C1 segment of cervical spinal cord (tissue), 14 donors: ENCODE measurements around the gene SCYL3.
"Not testable (repeated sequence)": the region's sequence is repeated elsewhere in the genome, so short reads cannot be mapped to it uniquely, and the experiment has no call there.

Experiments used
- DNase-seq, 14 donors: peaks; one replicate each; lab custom pipeline; 2025; lab: John Stamatoyannopoulos, UW

The SCYL3 gene, protein sequence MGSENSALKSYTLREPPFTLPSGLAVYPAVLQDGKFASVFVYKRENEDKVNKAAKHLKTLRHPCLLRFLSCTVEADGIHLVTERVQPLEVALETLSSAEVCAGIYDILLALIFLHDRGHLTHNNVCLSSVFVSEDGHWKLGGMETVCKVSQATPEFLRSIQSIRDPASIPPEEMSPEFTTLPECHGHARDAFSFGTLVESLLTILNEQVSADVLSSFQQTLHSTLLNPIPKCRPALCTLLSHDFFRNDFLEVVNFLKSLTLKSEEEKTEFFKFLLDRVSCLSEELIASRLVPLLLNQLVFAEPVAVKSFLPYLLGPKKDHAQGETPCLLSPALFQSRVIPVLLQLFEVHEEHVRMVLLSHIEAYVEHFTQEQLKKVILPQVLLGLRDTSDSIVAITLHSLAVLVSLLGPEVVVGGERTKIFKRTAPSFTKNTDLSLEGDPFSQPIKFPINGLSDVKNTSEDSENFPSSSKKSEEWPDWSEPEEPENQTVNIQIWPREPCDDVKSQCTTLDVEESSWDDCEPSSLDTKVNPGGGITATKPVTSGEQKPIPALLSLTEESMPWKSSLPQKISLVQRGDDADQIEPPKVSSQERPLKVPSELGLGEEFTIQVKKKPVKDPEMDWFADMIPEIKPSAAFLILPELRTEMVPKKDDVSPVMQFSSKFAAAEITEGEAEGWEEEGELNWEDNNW

DNA sequence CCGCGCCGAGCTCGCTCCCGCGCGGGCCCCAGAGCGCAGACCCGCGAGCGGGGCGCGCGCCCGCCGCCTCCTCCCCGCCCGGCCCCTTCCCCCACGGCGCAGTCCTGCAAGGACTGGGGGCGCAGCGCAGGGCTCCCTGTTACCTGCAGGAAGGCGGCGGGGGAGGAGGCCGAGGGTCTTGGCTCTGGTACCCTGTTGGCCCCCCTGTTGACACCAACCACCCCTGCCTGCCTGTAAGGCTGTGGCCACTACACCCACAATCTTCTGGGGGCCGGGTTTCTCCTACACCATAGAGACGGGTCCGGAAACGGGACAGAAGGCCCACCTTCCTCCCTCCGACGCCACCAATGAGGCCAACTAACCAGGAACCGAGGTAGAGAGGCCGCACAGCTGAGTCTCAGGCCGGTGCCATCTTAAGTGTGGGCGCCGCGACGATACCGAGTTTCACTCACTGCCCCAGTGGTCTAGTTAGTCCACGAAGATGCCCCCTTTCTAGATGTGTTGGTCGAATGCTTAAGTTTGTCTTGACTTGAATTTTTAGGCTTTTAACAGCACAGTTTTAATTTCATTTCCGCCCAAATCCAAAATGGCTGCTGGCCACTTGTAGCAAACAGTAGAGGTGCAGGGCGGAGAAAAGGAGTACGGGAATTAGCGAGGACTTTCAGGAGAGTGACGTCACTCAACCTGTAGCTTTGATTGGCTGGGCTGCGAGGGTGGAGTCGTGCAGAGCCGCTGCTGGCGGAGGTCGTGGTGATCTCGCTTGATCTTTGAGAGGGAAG is at the start of gene SCYL3:
TSS of gene SCYL3 (minus strand) at position 252 of the 779 bp plus-strand sequence. CDS start 5,056 bp downstream, outside the sequence.
- DNase-seq: peak; percentile 74 to 99 (median 97)

DNA sequence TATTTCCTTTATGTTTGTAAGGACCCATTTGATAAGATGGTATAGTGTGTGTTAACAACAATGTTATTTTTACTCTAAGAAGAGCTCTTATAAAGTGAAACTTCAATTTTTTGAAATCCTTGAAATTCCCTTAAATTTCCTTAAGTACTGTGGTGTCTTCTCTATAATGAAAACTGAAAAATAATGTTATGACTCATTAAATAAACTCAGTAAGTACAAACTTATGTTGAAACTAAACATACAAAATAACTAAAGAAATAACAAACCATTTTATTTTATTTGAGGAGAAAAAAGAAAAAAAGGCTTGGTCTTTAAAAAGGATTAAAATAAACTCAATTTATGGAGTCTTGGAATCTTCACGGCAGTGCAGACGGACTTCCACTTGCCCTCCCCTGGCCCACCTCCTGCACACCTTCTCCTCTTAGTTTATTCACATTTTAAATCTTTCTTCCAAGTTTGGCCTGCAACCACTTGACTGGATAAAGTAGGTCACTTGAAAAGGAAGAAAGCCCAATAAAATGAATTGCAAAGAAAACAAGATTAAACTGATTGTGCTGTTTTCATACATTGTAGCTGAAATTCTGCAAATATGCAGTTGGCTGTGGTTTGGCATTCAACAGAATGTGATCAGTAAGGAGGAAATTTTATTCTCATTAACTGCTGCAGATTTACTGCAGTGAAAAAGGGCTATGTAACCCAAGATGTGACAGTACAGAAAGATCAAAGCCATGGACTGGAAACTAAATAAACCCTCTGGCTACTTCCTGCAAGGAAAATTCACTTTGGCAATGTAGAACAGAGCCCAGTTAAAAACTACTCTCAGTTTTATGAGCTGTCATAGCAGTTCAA is 48.5 kb upstream of the SCYL3 start:
- DNase-seq: no peak

DNA sequence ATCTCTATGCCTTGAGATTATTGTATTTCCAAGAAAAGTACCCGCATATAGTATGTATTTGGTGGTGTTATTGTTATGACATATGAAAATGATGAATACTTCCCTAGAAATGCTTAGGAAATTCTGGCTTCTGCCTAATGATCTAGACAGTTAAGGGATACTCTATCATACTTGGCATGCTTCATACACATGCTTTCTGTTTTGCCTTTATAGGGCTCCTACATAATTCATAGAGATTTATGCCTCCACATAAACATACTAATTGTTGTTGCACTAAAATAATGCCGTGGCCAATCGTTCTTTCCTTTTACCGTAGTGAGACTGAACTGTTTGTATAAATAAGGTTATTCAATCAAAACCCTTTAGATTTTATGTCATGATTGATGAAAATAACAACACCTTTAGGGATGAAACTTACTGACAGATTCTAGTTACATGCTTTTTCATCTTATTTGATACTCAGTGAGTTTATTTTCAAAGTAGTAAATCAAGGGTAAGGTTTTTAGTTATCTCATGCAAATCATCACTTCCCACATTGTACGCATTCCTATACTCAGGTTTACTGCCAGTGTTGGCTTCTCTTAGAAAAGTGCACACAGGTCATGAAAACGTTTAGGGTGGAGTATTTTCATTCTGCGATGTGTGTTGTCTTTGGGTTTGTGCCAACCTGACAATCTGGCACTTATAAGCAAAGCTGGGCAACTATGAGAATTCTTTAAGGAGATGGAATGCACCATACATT is 40.5 kb upstream of the SCYL3 start:
- DNase-seq: no peak

DNA sequence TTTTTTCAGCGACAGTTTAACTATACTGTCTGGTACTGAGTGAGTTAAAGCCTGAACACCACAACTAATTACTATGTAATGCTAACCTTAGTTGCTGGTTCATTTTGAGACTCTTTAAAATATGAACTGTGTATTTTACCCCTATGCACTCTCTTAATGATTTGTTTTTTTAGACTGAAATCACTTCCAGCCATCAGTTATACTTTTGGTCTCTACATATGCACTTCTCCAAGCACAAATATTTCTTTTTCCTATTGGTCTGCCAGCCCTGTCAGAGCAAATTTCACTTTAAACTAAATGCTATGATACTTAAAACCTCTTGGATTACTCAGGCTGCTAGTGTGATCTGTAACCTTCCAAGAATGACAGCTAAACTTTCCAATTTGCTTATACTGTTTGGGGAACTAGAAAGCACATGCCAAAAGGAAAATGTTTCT is 38.1 kb upstream of the SCYL3 start:
- no peak for DNase-seq

DNA sequence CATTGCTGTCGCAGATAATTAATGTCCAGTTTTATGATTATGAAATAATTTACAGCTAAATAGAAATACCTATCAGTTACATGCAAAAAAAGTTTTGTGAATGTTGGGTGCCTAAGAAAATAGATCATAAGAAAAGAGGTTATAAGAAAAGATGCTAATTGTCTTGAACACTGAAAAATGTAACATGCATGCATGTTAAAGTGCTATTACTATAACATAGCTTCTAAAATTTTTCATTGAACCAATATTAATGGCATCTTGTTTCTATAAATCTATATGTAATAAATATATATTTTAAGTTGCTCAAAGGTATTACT is 35.5 kb upstream of the SCYL3 start:
- no peak for DNase-seq

DNA sequence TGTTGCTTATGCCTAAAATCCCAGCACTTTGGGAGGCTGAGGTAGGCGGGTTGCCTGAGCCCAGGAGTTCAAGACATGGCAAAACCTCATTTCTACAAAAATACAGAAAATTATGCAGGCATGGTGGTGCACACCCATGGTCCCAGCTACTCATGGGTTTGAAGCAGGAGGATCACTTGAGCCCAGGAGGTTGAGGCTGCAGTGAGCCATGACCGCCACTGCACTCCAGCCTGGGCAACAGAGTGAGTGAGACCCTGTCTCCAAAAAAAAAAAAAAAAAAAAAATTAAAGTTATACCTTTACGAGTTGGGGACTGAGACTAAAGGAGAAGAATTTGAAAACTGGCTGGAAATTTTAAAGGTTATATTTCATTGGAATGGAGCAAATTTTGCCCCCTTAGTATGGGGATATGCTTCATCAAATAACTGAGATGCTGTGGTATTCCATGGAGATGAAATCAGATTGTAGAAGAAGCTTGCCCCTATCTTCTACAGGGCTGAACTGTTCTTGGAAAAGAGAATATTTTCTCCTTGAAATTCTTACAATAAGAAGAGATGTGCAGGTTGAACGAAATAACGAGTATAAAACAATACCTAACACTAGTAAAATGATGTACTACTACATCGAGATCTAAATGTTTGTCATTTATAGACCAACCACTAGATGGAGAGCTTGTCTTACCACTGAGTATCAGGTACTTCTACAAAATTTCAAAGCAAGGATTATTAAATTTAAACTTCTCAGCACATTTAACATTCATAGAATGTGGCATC is 34.9 kb upstream of the SCYL3 start:
- DNase-seq: no peak

DNA sequence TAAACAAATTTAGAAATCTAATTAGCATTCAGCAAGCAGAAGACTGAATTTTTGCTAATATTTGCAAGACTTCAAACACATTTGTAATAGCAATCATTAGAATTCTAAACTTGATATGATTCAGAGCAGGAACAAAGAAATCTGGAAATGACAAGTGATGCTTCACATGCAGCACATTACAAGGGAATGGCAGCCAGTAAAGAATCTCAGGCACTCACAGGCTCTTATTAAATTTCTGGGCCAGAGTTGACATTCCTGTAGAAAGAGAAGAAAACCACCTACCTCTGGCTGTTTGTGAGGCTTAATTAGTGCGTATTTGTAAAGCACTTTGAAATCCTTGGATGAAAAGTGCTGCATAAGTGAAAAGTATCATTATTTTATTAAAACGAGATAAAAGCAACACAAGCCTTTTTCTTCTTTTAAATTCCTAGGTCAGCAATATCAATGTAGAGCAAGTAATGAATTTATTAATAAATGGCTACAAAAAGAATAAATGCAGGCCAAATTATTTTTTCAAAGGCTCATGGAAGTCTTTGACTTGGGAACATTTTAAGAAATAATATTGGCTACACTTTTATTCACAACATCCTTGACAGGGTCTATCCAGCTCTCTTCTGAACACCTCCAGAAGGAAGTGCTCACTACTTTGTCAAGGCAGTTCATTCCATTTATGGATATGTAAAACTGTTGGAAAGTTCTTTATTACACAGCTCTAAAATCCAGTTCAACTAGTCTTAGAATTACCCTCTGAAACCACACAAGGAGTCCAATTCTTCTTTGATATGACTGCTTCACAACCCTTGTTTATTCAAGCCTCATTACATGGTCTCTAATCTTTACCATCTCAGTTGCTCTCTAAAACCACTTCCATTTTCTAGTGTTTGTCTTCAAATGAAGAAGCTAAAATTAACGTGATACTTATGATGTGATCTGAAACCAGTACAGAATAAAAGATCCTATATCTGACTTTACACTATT is 32.1 kb upstream of the SCYL3 start:
- DNase-seq: no peak

DNA sequence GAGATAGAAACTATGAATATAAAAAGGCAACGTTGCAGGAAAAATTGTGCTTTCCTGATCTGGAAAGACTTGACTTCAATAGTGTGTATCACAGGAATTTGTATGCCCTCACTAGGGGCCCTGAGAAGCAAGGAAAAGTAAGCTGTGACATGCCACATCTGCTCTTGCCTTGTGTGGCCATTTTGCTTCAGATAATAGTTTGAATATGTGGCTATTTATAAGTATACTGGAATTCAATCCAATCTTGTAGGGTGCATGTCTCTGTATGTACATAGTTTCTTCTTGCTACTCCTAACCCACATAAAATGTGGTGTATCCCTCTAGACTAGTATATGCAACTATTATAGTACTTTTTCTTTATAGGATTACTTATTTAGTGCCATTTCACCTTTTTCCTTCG is 31.1 kb upstream of the SCYL3 start:
- no peak for DNase-seq

DNA sequence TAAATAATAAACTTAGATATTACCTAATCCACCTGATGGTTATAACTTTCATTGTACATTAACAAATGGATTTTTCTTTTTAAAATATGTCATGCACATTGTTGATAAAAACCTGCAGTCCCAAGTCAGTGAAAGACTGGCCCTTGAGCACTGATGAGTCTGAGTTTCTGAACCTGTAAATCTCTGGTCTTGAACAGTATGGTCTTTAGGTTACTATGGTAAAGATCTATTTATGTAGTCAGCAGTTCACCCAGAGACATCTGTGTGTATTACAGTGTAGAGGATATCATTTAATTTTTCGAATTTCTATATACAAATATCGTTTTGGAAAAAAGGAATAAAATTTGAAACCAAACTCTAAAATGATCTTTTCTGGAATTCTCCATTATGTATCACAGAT is 30.4 kb upstream of the SCYL3 start:
- no peak for DNase-seq

DNA sequence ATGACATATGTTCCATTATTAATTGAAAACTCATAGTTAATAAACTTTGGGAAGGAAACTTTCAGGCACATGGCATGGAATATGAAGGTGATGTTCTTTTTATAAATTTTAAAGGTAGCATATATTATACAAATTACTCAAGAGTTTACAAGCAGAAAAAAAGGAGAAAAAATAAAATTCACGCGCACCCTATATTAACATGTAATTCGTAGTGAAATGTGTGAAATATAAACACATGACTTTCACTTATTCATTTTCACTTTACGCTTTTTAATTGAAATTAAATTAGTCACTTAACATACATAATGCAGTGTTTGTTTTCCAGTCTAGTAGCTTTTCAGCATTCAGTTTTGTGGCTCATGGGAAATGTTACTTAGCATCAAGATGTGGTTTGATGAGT is 27.4 kb upstream of the SCYL3 start:
- DNase-seq: no peak

DNA sequence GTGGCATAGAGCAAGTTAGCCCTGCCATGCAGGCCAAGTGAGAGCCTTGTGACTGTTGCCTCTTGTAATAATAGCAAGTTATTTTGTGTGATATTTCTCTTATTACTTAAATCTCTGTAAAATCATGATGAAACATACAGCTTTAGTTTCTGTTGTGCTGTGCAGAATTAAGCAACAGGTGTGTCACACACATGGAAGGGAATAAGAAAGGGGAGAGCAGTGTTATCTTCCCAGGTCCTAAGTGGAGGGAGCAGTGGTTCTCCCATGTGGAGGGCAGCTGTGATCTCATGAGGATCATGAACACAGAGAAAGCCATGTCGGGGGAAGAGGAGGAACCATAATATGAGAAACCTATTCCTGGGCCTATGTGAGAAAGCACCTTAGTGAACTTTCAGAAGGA is 25.2 kb upstream of the SCYL3 start:
- DNase-seq: no peak

DNA sequence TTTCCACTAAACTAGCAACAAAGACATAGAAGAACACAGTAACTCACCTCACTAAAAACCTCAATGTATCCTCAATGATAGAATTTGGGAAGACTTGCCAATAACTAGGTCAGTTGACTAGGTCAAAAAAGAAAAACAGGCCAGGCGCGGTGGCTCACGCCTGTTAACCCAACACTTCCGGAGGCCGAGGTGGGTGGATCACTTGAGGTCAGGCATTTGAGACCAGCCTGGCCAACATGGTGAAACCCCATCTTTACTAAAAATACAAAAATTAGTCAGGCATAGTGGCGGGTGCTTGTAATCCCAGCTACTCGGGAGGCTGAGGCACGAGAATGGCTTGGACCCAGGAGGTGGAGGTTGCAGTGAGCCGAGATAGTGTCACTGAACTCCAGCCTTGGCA is 24.5 kb upstream of the SCYL3 start:
- not testable (repeated sequence) for DNase-seq

DNA sequence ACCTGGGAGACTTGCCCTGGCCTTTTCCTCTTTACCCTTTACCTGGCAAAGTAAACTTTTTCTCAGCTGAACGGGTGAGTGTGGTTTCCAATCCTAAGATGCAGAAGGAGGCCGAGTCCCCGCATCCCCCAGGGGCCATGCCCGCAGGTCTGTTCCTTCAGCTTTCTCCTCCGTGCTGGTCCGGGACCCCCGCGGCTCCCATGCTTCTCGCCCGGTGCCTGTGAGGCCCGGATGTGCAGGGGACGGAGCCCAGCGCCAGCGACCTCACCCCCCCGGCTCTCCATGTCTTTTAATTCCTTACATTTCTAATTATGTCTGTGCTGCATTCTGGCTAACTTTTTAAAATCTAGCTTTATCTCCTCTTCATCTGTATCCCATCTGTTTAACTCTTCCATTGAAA is 21.5 kb upstream of the SCYL3 start:
- no peak for DNase-seq

DNA sequence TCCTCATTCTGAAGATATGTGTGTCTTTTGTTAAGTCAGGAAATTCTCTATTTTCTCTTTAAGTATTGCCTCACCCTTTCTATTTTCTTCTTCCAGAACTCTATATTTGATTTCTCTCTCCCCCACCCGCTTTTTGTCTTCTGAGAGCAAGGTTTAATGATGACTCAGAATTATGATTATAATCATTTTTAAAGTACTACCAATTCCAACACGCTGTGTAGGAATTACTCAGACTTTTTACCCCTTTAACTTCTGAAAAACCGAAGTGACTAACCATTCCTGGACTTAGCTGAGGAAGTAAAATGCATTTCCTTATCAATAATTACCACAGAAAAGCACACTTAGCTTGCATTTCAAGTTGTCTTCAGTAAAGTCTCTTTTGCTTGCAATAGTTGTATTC is 20.8 kb upstream of the SCYL3 start:
- DNase-seq: no peak

DNA sequence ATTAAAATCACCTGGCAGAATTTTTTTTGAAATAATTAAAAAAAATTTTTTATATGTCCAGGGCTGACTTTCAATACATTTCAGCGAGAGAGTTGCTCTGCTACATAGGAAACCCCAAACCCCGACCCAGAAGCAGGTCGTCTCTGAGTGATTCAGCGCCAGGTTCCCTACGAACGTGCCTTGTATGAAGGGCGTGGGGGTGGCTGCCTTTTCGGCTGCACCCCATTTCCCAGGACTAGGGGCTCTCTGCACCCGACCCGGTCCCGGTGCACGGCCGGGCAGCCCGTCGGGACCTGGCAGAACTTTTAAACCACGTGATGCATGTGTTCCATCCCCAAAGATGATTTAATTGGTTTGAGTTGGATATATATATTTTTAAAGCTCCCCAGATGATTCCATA is 15.8 kb upstream of the SCYL3 start:
- no peak for DNase-seq

DNA sequence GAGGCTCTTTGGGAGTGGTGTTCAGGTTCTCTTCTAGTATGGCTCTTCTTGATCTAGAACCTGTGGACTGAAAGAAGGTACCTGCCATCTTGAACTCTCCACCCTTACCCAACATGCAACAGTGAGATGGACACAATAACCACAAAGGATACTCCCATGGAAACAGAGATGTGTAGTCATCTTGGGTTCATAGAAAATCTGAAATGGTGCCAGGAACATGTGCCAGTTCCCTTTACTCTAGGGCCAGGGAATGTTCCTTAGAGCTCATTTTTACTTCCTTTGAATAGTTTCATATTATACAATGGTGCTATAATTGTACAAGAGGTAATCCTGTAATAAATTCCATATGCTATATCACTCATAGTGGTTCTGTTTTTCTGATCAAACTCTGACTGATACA is 13.2 kb upstream of the SCYL3 start:
- no peak for DNase-seq

DNA sequence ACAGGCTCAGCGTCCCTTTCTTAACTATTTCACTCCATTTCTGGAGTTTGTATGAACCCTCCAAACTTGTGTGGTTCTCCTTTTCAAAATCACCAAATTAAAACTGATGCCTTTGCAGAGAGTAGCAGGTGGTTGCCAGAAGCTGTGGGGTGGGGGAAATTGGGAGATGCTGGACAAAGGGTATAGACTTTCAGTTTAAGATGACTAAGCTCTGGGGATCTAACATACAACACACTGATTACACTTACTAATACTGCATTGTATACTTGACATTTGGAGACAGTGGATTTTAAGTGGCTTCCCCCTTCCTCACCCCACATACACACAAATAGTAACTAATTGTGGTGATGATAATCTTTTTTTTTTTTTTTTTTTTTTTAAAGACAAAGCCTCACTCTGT is 11.1 kb upstream of the SCYL3 start:
- DNase-seq: no peak

DNA sequence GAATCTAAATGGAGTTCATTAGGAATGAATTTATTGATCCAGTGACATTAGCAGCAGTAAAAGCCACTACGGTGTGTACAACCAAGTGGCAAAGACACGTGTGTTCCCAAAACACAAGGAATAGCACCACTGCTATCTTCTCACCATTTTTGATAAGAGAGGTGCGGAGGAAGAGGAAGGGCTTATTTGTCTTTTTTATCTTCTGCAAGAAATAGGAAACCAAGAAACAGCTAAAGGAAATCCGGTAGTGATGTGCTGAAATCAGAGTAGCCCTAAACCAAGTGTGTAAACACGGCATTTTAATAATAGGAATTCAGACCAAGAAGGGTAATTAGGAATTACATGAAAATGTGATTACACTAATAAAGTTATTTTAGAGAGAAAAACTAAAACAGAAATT is 9.1 kb upstream of the SCYL3 start:
- DNase-seq: no peak

DNA sequence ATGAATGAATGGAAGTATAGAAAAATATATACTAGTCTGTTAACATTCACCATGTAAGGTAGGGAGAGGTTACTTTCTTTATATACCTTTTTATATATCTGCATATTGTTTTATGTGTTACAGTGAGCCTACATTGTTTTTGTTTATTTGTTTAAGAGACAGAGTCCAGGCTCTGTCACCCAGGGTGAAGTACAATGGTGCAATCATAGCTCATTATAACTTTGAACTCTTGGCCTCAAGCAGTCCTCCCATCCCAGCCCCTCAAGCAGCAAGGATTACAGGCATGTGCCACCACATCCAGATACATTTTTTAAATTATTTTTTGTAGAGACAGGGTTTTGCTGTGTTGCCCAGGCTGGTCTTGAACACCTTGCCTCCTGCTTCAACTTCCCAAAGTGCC is 7.4 kb upstream of the SCYL3 start:
- no peak for DNase-seq
